GM12878 (cell line): Measurements from ENCODE around the gene PLPP1.

ENCODE experiments used
- BHLHE40 ChIP-seq, 2 experiments: fragments of 450-650 bp in 1 of 2; IDR thresholded peaks; 2 replicates each; pipeline ENCODE4 v1.6.1; 2011 to 2017; ENCODE audit warnings: low read depth in 2 of 2, borderline replicate concordance in 1 of 2, improper control_type of control experiment in 1 of 2, low read length in 1 of 2, mild to moderate bottlenecking in 1 of 2
- EGR1 ChIP-seq, 2 experiments: IDR thresholded peaks; 1 replicate in 1 of 2; 2 replicates in 1 of 2; pipeline ENCODE4 v1.6.1; 2011 to 2012; ENCODE audit warnings: low read depth in 2 of 2, low read length in 2 of 2, borderline replicate concordance in 1 of 2, mild to moderate bottlenecking in 1 of 2, moderate library complexity in 1 of 2
- EP300 ChIP-seq, 2 experiments: fragments of 150-350 bp in 1 of 2; IDR thresholded peaks; 2 replicates each; pipeline ENCODE4 v1.6.1; 2011 to 2012; ENCODE audit warnings: low read depth in 2 of 2, low read length in 2 of 2, borderline replicate concordance in 1 of 2, improper control_type of control experiment in 1 of 2, inconsistent platforms in 1 of 2; ENCODE audit not compliant: control insufficient read depth in 1 of 2
- HDAC6 ChIP-seq: fragments of 200-600 bp; sonication (generic); IDR thresholded peaks from one replicate; pipeline ENCODE4 v1.8.0; 2017; ENCODE audit warnings: antibody characterized with exemption; ENCODE audit not compliant: unreplicated experiment
- MEF2A ChIP-seq: IDR thresholded peaks from 2 replicates; pipeline ENCODE4 v1.6.1; 2011; ENCODE audit warnings: low read depth, mild to moderate bottlenecking, low read length, moderate library complexity; ENCODE audit not compliant: insufficient read depth
- POLR2A ChIP-seq: IDR thresholded peaks from 2 replicates; pipeline ENCODE4 v1.6.1; 2011; ENCODE audit warnings: low read depth, mild to moderate bottlenecking, low read length
- POLR2AphosphoS5 ChIP-seq: IDR thresholded peaks from 2 replicates; pipeline ENCODE4 v1.6.1; 2011; ENCODE audit warnings: mild to moderate bottlenecking, low read length, inconsistent platforms
- SIX5 ChIP-seq: IDR thresholded peaks from 2 replicates; pipeline ENCODE4 v1.6.1; 2011; ENCODE audit warnings: mild to moderate bottlenecking, low read depth, low read length, moderate library complexity; ENCODE audit not compliant: severe bottlenecking
- YY1 ChIP-seq: IDR thresholded peaks from 2 replicates; pipeline ENCODE4 v1.6.1; 2011; ENCODE audit warnings: low read depth, mild to moderate bottlenecking, low read length
- ZNF24 ChIP-seq: fragments of 450-650 bp; IDR thresholded peaks from 2 replicates; pipeline ENCODE4 v1.6.1; 2017; ENCODE audit warnings: antibody characterized with exemption, mild to moderate bottlenecking
- TF ChIP-seq, protein P1 (sequence below): IDR thresholded peaks from 2 replicates; pipeline ENCODE4 v1.6.1; 2012; ENCODE audit warnings: mild to moderate bottlenecking, low read depth, low read length
- TF ChIP-seq, protein P2 (sequence below), 3 experiments: IDR thresholded peaks in 2 of 3; conservative IDR thresholded peaks in 1 of 3; 2 replicates each; pipeline ENCODE4 v1.5.1; 2011; ENCODE audit warnings: low read depth in 3 of 3, low read length in 3 of 3, mild to moderate bottlenecking in 3 of 3, control low read depth in 2 of 3, moderate library complexity in 2 of 3, inconsistent platforms in 1 of 3, mixed read lengths in 1 of 3; ENCODE audit not compliant: control insufficient read depth in 2 of 3, insufficient read depth in 1 of 3; ENCODE audit errors: extremely low read depth in 1 of 3
- TF ChIP-seq, protein P3 (sequence below): IDR thresholded peaks from 2 replicates; pipeline ENCODE4 v1.6.1; 2012; ENCODE audit warnings: low read depth, low read length, improper control_type of control experiment

DNA sequence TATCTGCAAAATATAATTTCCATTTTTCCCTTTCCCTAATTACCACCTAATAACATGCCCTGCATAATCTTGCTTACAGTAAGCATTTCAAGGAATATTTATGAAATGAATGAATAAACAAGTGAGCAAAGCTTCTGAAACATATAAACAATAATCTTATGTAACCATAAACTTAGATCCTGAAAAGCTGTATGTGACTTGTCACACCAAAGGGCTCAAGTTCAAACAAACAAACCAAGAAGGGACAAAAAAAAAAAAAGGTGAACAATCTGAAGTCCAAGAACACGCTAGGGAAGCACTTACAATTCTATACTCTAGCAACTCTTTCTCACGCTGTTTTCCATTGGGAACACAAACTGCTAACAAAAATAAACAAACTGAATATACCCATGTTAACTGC lies 36.3 kb downstream of the PLPP1 start:
- TF ChIP-seq, protein P1, sequence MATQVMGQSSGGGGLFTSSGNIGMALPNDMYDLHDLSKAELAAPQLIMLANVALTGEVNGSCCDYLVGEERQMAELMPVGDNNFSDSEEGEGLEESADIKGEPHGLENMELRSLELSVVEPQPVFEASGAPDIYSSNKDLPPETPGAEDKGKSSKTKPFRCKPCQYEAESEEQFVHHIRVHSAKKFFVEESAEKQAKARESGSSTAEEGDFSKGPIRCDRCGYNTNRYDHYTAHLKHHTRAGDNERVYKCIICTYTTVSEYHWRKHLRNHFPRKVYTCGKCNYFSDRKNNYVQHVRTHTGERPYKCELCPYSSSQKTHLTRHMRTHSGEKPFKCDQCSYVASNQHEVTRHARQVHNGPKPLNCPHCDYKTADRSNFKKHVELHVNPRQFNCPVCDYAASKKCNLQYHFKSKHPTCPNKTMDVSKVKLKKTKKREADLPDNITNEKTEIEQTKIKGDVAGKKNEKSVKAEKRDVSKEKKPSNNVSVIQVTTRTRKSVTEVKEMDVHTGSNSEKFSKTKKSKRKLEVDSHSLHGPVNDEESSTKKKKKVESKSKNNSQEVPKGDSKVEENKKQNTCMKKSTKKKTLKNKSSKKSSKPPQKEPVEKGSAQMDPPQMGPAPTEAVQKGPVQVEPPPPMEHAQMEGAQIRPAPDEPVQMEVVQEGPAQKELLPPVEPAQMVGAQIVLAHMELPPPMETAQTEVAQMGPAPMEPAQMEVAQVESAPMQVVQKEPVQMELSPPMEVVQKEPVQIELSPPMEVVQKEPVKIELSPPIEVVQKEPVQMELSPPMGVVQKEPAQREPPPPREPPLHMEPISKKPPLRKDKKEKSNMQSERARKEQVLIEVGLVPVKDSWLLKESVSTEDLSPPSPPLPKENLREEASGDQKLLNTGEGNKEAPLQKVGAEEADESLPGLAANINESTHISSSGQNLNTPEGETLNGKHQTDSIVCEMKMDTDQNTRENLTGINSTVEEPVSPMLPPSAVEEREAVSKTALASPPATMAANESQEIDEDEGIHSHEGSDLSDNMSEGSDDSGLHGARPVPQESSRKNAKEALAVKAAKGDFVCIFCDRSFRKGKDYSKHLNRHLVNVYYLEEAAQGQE = no peak
- TF ChIP-seq, protein P2, sequence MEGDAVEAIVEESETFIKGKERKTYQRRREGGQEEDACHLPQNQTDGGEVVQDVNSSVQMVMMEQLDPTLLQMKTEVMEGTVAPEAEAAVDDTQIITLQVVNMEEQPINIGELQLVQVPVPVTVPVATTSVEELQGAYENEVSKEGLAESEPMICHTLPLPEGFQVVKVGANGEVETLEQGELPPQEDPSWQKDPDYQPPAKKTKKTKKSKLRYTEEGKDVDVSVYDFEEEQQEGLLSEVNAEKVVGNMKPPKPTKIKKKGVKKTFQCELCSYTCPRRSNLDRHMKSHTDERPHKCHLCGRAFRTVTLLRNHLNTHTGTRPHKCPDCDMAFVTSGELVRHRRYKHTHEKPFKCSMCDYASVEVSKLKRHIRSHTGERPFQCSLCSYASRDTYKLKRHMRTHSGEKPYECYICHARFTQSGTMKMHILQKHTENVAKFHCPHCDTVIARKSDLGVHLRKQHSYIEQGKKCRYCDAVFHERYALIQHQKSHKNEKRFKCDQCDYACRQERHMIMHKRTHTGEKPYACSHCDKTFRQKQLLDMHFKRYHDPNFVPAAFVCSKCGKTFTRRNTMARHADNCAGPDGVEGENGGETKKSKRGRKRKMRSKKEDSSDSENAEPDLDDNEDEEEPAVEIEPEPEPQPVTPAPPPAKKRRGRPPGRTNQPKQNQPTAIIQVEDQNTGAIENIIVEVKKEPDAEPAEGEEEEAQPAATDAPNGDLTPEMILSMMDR (IDR thresholded peaks at IDR 0.05 in 2 of 3, conservative IDR thresholded peaks at IDR 0.05 in 1 of 3; ENCODE audit: control insufficient read depth in 2 of 3, extremely low read depth in 1 of 3, insufficient read depth in 1 of 3, low read depth in 3 of 3, low read length in 3 of 3) = no peak
- no peak for TF ChIP-seq BHLHE40 (IDR thresholded peaks at IDR 0.05; ENCODE audit: borderline replicate concordance in 1 of 2, low read depth in 2 of 2, low read length in 1 of 2)
- no peak for TF ChIP-seq SIX5
- TF ChIP-seq MEF2A = no peak
- TF ChIP-seq ZNF24 = no peak
- no peak for TF ChIP-seq EP300 (IDR thresholded peaks at IDR 0.05; ENCODE audit: borderline replicate concordance in 1 of 2, control insufficient read depth in 1 of 2, low read depth in 2 of 2, low read length in 2 of 2)
- no peak for TF ChIP-seq YY1
- no peak for TF ChIP-seq HDAC6
- TF ChIP-seq, protein P3, sequence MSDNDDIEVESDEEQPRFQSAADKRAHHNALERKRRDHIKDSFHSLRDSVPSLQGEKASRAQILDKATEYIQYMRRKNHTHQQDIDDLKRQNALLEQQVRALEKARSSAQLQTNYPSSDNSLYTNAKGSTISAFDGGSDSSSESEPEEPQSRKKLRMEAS = no peak
- TF ChIP-seq POLR2A = no peak
- no peak for TF ChIP-seq POLR2AphosphoS5
- no peak for TF ChIP-seq EGR1 (IDR thresholded peaks at IDR 0.05; ENCODE audit: borderline replicate concordance in 1 of 2, low read depth in 2 of 2, low read length in 2 of 2)
